GM21423 (cell line): ENCODE data around the gene STX12.
A peak's percentile ranks its signal among the peaks of the same experiment; 100 is the strongest.
"Not testable (repeated sequence)": the region's sequence is repeated elsewhere in the genome, so short reads cannot be mapped to it uniquely, and the experiment has no call there.

ENCODE experiments used
- ATAC-seq: cut with Tn5 transposase; IDR thresholded peaks from one replicate; pipeline ENCODE4 v1.9.1; 2021; ENCODE audit warnings: mild to moderate bottlenecking, moderate library complexity; ENCODE audit not compliant: unreplicated experiment

Gene STX12

DNA sequence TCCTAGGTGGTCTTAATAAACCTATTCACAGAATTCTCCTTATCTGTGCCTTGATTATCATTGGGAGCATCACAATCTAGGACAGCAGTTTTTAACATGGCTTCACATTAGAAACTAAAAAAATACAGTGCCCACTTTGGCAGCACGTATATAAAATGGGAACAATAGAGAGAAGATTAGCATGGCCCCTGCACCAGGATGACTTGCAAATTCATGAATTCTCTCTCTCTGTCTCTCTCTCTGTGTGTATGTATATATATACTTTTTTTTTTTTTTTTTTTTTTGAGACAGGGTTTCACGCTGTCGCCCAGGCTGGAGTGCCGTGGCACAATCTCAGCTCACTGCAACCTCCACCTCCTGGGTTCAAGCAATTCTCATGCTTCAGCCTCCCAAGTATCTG lies 51.4 kb downstream of the STX12 start:
- no peak for ATAC-seq

DNA sequence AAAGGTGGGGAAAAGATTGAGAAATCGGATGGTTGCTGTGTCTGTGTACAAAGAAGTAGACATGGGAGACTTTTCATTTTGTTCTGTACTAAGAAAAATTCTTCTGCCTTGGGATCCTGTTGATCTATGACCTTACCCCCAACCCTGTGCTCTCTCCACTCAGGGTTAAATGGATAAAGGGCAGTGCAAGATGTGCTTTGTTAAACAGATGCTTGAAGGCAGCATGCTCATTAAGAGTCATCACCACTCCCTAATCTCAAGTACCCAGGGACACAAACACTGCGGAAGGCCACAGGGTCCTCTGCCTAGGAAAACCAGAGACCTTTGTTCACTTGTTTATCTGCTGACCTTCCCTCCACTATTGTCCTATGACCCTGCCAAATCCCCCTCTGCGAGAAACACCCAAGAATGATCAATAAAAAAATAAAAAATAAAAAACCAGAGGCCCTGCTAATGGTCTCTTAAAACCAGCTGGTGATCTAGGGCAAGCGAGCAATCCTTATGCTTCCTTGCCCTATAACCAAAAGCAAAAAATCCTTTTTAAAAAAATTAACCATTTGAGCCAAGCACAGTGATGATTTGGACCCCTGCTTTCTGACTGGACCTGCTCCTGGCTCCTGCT lies 56.4 kb downstream of the STX12 start:
- ATAC-seq, result not testable (repeated sequence)

DNA sequence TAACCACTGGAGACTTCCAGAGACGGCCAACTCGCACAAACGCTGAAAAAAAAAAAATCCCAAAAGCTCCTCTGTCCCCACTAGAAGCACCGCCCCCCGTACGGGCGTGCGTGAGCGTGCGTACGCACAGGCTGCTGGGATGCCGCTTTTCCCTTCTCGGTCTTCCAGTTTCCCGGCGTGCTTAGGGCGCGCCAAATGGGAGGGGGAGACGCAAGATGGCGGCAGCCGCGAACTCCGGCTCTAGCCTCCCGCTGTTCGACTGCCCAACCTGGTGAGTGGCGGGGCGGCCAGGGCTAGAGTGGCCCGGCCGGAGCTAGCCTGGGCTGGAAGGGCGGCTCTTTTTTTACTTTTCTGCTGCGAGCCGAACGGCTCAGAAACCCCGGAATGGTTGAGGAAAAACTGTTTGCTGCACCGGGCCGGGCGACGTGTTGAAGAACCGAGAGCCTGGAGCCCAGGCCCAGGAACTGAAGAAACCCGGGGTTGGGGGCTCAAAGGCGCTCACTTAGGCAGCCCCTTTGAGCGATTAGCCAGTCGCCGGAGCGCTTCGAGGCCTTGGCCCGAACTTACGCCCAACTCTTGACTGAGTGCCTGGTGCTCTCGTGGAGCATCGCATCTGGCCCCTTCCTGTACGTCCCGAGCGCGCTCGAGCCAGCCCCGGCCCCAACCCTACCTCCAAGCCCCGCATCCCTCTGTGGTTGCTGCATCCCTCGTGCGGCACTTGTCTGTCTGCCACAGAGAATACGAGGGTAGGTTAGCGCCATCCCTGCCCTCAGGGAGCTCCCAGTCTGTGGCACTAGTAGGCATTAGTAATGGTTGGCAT lies 57.8 kb downstream of the STX12 start, which contains the start of gene PPP1R8:
Gene PPP1R8 (plus strand): TSS at position 162 of the 820 bp plus-strand sequence. CDS start 54 bp downstream, at position 216.
- peak; percentile 94 for ATAC-seq

DNA sequence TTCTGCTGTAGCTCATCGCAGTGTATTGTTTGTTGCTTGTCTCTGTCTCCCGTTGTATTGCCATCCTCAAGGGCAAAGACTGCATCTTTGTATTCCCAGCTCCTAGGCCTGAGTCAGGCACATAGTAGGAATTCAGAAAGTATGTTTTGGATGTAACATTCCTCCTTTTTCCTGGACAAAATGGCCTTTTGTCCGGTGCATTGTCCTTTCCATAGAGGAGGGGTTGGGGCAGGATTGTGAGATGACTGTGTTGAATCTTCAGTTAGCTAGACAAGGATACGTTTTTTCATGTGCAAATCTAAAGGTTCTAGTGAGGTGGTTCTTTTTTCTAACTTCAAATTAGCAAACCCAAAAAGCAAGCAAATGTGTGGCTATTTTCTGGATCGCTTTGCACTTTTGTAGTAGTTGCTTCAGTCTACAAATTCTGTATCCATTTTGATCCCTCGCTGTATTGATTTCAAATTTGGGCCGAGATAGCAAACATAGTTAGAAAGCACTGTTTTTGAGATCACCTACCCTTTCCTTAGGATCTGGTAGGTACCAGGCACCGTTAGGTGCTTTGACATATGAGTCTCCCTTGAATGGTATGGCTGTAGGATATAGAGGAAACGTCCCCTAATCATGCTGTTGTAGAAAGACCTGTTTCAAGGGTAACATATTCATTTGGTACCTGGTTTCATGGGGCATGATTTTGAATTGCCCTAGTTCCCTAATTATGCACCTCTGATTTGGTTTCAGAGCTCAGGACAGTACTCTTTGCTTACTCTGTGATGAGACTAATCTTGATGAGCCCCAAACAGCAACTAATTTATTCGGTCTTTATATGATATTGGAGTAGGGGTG lies 58.8 kb downstream of the STX12 start:
- no peak for ATAC-seq

DNA sequence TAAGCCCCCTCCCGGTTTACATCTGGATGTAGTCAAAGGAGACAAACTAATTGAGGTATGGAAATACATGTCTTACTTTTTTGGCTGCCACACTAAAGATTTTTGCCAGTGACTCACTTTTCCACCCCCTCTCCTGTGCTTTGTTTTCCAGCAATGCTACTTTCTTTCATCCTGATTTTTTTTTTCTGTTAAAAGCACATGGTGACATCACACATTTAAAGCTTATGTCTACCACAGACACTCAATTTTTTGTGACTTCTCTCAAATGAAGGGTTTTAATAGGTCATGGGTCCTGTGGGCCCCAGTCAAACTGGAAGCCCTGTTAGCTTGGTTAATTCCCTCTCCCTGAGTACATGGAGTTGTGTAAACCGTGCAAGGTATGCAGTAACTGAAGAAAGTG lies 59.7 kb downstream of the STX12 start:
- ATAC-seq, result no peak

DNA sequence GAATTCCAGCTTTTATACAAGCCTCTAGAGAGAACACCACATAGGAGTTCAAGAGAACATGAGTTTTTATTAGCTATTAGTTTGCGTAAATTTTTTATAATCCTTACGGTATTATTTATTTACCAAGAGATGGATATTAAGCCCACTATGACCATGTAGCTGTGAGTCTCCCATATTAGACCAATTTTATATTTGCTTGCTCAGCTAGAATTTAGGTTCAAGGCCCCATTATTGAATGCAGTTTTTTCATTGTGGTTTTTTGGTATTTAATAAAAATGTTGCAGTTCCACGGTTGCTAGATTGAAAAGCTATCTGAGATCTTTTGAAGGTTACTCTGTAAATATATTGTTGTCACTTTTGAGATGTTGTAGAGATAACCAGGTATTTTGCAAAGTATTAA lies 60.5 kb downstream of the STX12 start:
- no peak for ATAC-seq

DNA sequence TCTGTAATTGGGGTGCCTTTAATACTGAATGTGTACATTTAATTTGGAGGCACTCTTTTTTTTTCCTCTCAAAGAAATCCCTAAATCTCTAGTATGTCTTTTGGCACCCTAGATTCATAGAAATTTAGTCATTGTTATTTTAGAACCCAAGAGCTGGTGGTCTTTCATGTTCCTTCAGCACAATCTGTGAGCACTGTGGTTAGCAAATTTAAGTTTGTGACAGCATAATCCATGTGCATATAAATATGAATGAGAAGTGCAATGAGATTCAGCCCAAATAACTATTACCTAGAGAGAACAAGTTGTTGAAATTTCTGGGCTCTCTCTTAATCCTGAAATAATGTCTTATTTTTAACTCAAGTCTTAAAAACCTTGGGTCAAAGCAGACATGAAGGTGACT lies 62.0 kb downstream of the STX12 start:
- ATAC-seq, result no peak

DNA sequence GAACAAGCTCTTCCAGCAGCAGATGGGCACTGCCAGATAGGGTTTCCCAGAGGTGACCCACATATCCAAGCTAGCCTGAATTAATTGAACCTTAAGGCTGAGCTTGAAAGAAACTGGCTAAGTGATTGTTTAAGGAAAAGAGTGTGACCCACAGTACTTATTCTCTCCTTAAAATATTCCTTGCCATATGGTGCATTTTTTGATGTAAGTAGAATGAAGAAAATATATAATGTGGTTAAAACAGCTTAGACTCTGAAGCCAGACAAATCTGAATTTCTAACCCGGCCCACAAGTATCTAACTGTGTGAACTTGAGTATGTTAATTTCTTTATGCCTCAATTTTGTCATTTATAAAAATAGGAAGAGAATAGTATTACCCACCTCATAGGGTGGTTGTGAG lies 62.5 kb downstream of the STX12 start:
- no peak for ATAC-seq

DNA sequence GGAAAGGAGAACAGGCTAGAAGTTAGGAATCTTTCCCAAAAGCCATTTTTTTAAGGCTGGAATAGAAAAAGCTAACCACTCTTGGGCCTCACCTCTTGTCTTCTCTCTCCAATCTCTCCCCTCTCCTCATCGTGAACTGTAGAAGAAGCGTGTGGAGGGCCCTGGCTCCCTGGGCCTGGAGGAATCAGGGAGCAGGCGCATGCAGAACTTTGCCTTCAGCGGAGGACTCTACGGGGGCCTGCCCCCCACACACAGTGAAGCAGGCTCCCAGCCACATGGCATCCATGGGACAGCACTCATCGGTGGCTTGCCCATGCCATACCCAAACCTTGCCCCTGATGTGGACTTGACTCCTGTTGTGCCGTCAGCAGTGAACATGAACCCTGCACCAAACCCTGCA lies 76.9 kb downstream of the STX12 start:
- ATAC-seq, result no peak

DNA sequence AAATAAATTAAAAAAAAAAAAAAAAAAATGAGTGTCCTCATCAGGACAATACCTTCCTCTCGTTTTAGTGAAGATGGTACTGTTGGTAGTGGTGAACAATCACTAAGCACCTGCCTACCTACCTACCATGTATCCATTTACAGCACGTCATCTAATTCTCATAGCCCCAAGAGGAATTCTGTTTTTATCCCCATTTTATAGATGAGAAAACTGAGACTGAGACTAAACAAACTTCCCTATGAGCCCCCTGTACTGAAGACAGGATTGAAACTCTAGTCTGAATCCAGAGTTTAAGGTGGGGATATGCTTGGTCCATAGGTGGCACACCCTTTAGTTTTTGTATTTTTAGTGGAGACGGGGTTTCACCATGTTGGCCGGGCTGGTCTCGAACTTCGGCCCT lies 82.1 kb downstream of the STX12 start:
- ATAC-seq, result no peak

DNA sequence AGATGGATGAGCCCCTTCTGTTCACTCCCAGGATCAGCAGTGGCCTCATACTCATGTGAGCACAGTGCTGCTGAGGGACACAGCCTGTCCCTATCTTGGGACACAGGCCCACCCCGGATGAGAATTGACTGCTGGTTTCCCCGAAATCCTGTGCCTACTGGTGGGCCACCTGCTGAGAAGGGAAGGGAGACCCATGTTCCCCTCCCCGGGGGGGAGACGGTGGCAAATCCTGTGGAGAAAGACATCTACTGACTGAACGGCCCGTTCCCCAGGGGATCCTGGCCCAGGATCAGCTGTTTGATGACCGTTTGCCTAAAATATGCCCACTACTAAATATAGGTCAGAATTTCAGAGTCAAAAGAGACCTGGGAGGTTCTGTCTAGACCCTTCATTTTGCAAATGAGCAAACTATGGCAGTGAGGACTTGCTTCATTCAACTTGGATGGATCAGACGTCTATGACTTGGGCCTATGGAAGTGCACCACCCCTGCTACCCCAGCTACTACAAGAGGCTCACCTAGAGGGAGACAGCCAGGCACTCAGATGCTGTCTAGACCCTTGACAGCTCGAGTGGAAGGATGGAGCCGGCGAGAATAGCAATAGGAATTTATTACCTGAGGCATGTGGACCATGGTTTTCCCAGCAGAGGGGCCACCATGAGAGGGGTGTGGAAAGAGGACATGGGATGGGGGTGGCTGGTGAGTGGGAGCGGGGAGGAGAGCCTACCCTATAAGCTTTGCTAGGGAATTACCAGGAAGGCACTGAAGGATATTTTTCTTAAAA lies 83.7 kb downstream of the STX12 start:
- no peak for ATAC-seq

DNA sequence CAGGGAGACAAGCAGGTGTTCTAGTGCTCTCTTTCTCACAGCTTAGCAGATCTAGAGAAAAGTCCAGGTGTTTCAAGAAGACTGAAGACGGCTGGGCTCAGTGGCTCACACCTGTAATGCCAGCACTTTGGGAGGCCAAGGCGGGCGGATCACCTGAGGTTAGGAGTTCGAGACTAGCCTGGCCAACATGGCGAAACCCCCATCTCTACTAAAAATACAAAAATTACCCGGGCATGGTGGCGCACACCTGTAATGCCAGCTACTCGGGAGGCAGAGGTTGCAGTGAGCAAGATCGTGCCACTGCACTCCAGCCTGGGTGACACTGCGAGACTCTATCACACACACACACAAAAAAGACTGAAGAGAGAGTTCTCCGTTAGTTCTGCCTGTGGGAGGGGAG lies 84.5 kb downstream of the STX12 start:
- ATAC-seq, result not testable (repeated sequence)

DNA sequence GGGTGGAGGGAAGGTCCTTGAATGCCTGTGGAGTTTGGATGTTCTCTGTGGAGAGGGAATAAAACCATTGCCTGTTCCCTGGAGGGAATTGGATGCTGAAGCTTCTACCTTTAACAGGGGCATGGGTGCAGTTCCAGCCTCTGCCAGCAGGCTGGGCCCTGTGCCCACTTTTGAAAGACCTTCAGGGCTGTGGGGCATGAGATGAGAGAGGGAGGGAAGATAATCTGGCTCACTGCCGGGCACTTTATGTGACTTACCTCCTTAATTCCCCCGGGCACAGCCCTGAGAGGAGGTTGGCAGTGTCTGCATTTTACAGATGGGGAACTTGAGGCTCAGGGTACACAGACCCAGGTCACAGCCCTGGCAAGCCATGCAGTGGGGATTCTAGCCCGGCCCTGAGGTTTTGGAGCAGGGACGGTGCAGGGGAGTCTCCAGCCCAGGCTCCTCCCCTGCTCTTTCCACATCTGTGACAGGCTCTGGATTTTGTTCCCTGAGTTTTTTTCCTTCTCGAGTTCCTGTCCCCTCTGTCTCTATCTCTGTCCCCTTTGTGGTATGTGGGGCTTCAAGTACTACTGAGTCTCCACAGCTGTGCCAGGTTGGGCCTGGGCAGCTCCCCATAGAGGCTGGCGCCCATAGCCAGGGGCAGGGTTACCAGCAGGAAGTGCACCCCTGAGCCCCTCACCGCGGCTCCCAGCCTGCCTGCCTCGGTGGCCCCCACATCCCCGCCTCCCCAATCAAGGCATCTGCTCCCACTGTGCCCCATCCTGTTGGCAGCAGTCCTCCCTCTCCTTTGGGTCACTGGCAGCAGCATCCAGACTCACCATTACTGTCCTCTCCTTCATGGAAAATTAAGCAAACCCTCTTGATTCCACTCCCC lies 85.3 kb downstream of the STX12 start:
- peak; percentile 63 for ATAC-seq

DNA sequence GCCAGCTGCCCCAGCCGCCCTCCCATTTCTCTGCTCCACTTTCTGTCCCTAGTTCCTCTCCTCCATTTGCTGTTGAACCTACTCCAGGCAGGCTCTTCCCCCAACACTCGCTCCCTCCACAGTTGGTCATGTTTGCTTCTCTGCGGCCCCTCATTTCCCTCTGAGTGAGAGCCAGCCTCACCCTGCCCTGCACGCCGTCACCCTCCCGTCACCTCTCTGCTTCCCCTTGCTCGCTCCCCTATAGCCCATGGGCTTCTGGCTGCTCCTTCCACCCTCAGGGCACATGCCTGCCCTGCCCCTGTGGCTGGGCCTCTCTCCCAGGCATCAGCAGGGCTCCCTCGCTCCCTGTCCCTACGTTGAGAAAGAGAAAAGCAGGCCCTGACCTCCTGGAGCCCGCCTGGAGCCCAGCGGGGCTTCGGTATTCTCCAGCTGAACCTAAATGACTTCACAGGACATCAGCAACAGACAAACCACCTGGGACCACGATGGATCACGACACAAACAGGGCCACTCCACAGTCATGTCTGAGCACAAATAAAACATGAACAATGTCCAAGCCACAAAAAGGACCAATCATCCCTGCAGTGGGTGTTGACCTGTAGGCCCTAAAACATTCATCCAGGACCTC lies 86.0 kb downstream of the STX12 start:
- ATAC-seq, result no peak

DNA sequence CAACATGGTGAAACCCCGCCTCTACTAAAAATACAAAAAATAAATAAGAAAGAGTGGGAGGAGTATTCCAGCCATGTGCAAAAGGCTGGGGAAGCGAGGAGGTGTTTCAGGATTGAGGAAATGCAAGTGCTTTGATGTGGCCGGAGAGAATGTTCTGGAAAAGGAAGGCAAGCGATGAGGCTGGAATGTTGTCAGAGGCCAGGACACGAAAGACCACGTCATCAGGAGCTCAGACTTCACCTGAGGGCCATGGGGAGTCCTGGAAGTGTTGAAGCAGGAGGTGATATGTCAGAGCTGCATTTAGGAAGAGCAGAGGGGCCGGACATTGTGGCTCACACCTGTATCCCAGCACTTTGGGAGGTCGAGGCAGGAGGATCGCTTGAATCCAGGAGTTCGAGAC lies 88.4 kb downstream of the STX12 start:
- ATAC-seq, result no peak

DNA sequence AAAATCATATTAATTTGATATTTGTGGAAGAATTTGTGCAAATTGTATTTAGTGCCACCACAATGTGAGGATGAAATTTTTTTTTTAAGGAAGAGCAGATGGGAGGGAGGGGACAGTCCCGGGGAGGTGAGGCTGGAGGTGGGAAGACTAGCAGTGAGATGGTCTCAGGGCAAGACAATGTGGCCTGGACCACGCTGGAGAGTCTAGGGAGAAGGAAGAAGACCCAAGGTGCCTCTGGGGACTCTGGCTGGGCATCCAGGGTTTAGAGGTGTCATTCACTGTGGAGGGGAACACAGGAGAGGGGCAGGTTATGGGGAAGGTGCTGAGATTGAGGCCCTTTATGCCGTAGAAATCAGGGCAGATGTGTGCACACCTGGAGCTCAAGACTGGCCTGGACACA lies 89.0 kb downstream of the STX12 start:
- ATAC-seq, result no peak

DNA sequence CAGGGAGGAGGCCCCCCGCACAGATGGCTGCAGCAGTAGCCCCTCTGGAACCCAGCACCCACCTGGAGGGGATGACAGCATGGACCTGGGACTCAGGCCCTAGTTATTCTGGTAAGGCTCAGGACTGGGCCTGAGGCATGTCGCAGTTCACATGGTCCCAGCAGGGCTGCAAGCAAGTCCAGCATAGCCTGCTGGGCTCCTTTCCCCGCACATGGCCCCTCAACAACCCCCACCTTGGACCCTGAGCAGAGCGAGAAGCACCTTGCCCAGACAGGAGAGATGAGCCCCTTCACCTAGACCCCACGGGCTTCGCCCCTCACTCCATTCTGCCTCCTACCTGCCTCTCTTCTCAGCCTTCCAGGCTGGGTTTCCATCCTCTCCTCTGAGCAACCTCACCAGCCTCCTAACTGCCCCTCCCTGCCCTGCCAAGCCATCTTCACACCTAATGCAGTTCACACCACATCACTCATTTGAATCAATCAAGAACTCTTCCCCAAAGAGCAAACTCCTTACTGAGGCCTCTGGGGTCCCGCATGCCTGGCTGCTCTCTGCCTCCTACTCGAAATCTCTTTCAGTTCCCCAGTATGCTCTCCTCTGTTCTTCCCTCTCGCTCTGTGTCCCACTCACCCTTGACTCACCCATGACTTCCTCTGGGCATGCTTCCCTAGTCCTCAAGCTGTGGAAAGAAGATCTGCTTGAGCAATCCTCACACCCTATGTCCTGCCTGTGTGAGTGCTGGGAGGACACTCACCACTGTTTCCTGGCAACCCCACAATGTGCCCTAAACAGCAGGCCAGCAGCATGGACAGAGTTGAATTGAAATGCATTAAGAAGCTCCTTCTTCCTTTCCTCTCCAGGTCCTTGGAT lies 89.9 kb downstream of the STX12 start:
- ATAC-seq, result no peak

DNA sequence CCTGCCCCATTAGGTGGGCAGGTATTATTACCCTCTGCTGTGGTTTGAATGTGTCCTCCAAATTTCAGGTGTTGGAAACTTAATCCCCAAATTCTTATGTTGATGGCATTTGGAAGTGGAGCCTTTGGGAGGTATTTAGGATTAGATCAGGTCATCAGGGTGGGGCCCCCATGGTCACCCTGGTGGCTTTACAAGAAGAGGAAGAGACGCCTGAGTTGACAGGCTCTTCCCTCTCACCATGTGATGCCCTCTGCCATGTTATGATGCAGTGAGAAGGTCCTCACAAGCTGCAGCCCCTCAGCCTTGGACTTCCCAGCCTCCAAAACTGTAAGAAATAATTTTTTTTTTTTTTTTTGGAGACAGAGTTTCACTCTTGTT lies 90.5 kb downstream of the STX12 start:
- no peak for ATAC-seq
